Activated CD4-positive, alpha-beta T cell treated with anti-CD3 and anti-CD28 coated beads, Interleukin-2, amount 50 U/mL, for 24 hours (primary cell): ENCODE data around the gene FDX1.

Source experiments
- DNase-seq, 2 donors: peaks; one replicate each; pipeline ENCODE4 v3.0.0-alpha.2; 2020; ENCODE audit warnings: low read depth in 1 of 2, low spot score in 1 of 2

The FDX1 gene

GRCh38 chr11:110431051-110431672 lies 1.4 kb downstream of the FDX1 start:
- no peak for DNase-seq

GRCh38 chr11:110431674-110432073 lies 1.9 kb downstream of the FDX1 start:
- DNase-seq: no peak

GRCh38 chr11:110432713-110433392 lies 3.1 kb downstream of the FDX1 start:
- DNase-seq: no peak

- no peak for DNase-seq
Observed at GRCh38 chr11:110433393-110434333, 3.9 kb downstream of the FDX1 start.

- DNase-seq: no peak
Observed at GRCh38 chr11:110434952-110435779, 5.4 kb downstream of the FDX1 start.

GRCh38 chr11:110435780-110436717 lies 6.3 kb downstream of the FDX1 start:
- DNase-seq: no peak

GRCh38 chr11:110438017-110438416 lies 8.3 kb downstream of the FDX1 start:
- no peak for DNase-seq

GRCh38 chr11:110445437-110445836 lies 15.7 kb downstream of the FDX1 start:
- DNase-seq: no peak

GRCh38 chr11:110446061-110446460 lies 16.3 kb downstream of the FDX1 start:
- no peak for DNase-seq

GRCh38 chr11:110446594-110446993 lies 16.8 kb downstream of the FDX1 start:
- DNase-seq: no peak

- DNase-seq: no peak
Observed at GRCh38 chr11:110447343-110447742, 17.6 kb downstream of the FDX1 start.

- DNase-seq: no peak
Observed at GRCh38 chr11:110447897-110448745, 18.4 kb downstream of the FDX1 start.

- no peak for DNase-seq
Observed at GRCh38 chr11:110450246-110450645, 20.5 kb downstream of the FDX1 start.

- DNase-seq: no peak
Observed at GRCh38 chr11:110452720-110453119, 23.0 kb downstream of the FDX1 start.

GRCh38 chr11:110453684-110454354 lies 24.1 kb downstream of the FDX1 start:
- DNase-seq: no peak

- DNase-seq: no peak
Observed at GRCh38 chr11:110454609-110455008, 24.9 kb downstream of the FDX1 start.

GRCh38 chr11:110455718-110456117 lies 26.0 kb downstream of the FDX1 start:
- no peak for DNase-seq

GRCh38 chr11:110463153-110463552 lies 33.4 kb downstream of the FDX1 start:
- DNase-seq: no peak
